HepG2 (cell line): ENCODE measurements around the gene COL9A3. TPM values are rescaled to one million over a fixed set of nuclear protein-coding genes. Genes with fewer than 3 reads are reported as not detected.

Experiments used
- DRAP1 ChIP-seq: IDR thresholded peaks from 2 replicates; pipeline ENCODE4 v1.6.1; 2016; ENCODE audit warnings: missing genetic modification reagents, missing compliant biosample characterization
- EP300 ChIP-seq, 3 experiments: sonication (generic) in 1 of 3; formaldehyde crosslinking in 1 of 3; IDR thresholded peaks; 2 replicates each; pipeline versions ENCODE4 v1.5.1 to v1.6.1; 2011 to 2020; ENCODE audit warnings: low read depth in 2 of 3, low read length in 2 of 3, borderline replicate concordance in 1 of 3, improper control_type of control experiment in 1 of 3, mild to moderate bottlenecking in 1 of 3, missing genetic modification reagents in 1 of 3, moderate library complexity in 1 of 3
- ERF ChIP-seq: IDR thresholded peaks from 2 replicates; pipeline ENCODE4 v1.6.1; 2018; ENCODE audit warnings: missing biosample characterization, missing genetic modification reagents
- EZH2 ChIP-seq: conservative IDR thresholded peaks from 2 replicates; pipeline ENCODE4 v1.6.1; 2012; ENCODE audit warnings: mild to moderate bottlenecking, low read depth, low read length, moderate library complexity
- HNRNPL ChIP-seq: fragments of 200-400 bp; formaldehyde crosslinking; IDR thresholded peaks from 2 replicates; pipeline ENCODE4 v1.6.1; 2017; ENCODE audit warnings: mild to moderate bottlenecking, low read depth, low read length
- KDM5B ChIP-seq: sonication (generic); formaldehyde crosslinking; IDR thresholded peaks from 2 replicates; pipeline ENCODE4 v1.4.0; 2020; ENCODE audit warnings: missing genetic modification reagents, mild to moderate bottlenecking, borderline replicate concordance
- POLR2AphosphoS5 ChIP-seq: IDR thresholded peaks from 2 replicates; pipeline ENCODE4 v1.6.1; 2012; ENCODE audit warnings: low read depth, low read length
- RXRB ChIP-seq: IDR thresholded peaks from 2 replicates; pipeline ENCODE4 v1.6.1; 2016; ENCODE audit warnings: borderline replicate concordance, missing genetic modification reagents, missing compliant biosample characterization
- SAP130 ChIP-seq: IDR thresholded peaks from 2 replicates; pipeline ENCODE4 v1.6.1; 2016; ENCODE audit warnings: low read depth
- SMAD1 ChIP-seq: sonication (generic); formaldehyde crosslinking; IDR thresholded peaks from 2 replicates; pipeline ENCODE4 v1.4.0; 2020; ENCODE audit warnings: missing genetic modification reagents, low read depth, mild to moderate bottlenecking, borderline replicate concordance
- SP2 ChIP-seq: sonication (generic); formaldehyde crosslinking; IDR thresholded peaks from 2 replicates; pipeline ENCODE4 v1.5.1; 2020; ENCODE audit warnings: mild to moderate bottlenecking, missing genetic modification reagents
- STAT5B ChIP-seq: sonication (generic); formaldehyde crosslinking; IDR thresholded peaks from 2 replicates; pipeline ENCODE4 v1.4.0; 2020; ENCODE audit warnings: missing genetic modification reagents
- TEAD3 ChIP-seq: optimal IDR thresholded peaks from 2 replicates; pipeline ENCODE3; 2016; ENCODE audit warnings: borderline replicate concordance
- ZBTB38 ChIP-seq: sonication (generic); formaldehyde crosslinking; IDR thresholded peaks from 2 replicates; pipeline ENCODE4 v1.5.1; 2020; ENCODE audit warnings: mild to moderate bottlenecking, missing genetic modification reagents
- ZFP62 ChIP-seq: sonication (generic); formaldehyde crosslinking; IDR thresholded peaks from 2 replicates; pipeline ENCODE4 v1.4.0; 2020; ENCODE audit warnings: missing genetic modification reagents
- ZKSCAN5 ChIP-seq: sonication (generic); formaldehyde crosslinking; IDR thresholded peaks from 2 replicates; pipeline ENCODE4 v1.5.1; 2020; ENCODE audit warnings: mild to moderate bottlenecking, missing genetic modification reagents
- ZNF124 ChIP-seq: sonication (generic); formaldehyde crosslinking; IDR thresholded peaks from 2 replicates; pipeline ENCODE4 v1.4.0; 2020; ENCODE audit warnings: missing genetic modification reagents
- ZNF225 ChIP-seq: sonication (generic); formaldehyde crosslinking; IDR thresholded peaks from 2 replicates; pipeline ENCODE4 v1.4.0; 2020; ENCODE audit warnings: mild to moderate bottlenecking, missing genetic modification reagents
- ZNF263 ChIP-seq: sonication (generic); formaldehyde crosslinking; IDR thresholded peaks from 2 replicates; pipeline ENCODE4 v1.4.0; 2020; ENCODE audit warnings: missing genetic modification reagents
- ZNF572 ChIP-seq: sonication (generic); formaldehyde crosslinking; IDR thresholded peaks from 2 replicates; pipeline ENCODE4 v1.5.1; 2020; ENCODE audit warnings: mild to moderate bottlenecking, missing genetic modification reagents
- ZNF607 ChIP-seq: sonication (generic); formaldehyde crosslinking; IDR thresholded peaks from 2 replicates; pipeline ENCODE4 v1.5.1; 2020; ENCODE audit warnings: missing genetic modification reagents, mild to moderate bottlenecking, borderline replicate concordance
- ZNF792 ChIP-seq: IDR thresholded peaks from 2 replicates; pipeline ENCODE4 v1.6.1; 2016
- polyA plus RNA-seq, 8 experiments: library from polyadenylated mRNA; depleted of rRNA in 3 of 8; stranded (reverse) in 7 of 8; unstranded in 1 of 8; fragments of >200 nt; fragmentation: Illumina TruSeq in 4 of 8; extraction: Trizol in 4 of 8; gene quantifications; 2 replicates each; pipeline versions ENCODE4 v1.2.1 to v1.2.3, GENCODE V29; 2011 to 2016; ENCODE audit warnings: low read depth in 4 of 8, missing spikeins in 1 of 8, mixed read lengths in 1 of 8; ENCODE audit not compliant: insufficient read depth in 1 of 8
- total RNA-seq, 5 experiments: library from RNA; depleted of rRNA; stranded (reverse); fragments of >200 nt; fragmentation: Illumina TruSeq; extraction: Trizol; gene quantifications; 2 replicates each; pipeline ENCODE4 v1.2.3, GENCODE V29; 2016; ENCODE audit warnings: low read depth in 1 of 5
- TF ChIP-seq, protein P1 (sequence below): IDR thresholded peaks from 2 replicates; pipeline ENCODE4 v1.6.1; 2018; ENCODE audit warnings: missing genetic modification reagents, mild to moderate bottlenecking, missing compliant biosample characterization
- TF ChIP-seq, protein P2 (sequence below): sonication (generic); formaldehyde crosslinking; IDR thresholded peaks from 2 replicates; pipeline ENCODE4 v1.9.0; 2021; ENCODE audit warnings: missing genetic modification reagents, borderline replicate concordance
- TF ChIP-seq, protein P3 (sequence below): sonication (generic); formaldehyde crosslinking; IDR thresholded peaks from 2 replicates; pipeline ENCODE4 v1.4.0; 2020; ENCODE audit warnings: low read depth, mild to moderate bottlenecking, missing genetic modification reagents

Gene COL9A3
- total and polyA plus RNA-seq, 2 of the 13 experiments (the other 11 are each of a cell fraction or from before 2014, with no cell fraction given): 155 to 204 TPM

DNA sequence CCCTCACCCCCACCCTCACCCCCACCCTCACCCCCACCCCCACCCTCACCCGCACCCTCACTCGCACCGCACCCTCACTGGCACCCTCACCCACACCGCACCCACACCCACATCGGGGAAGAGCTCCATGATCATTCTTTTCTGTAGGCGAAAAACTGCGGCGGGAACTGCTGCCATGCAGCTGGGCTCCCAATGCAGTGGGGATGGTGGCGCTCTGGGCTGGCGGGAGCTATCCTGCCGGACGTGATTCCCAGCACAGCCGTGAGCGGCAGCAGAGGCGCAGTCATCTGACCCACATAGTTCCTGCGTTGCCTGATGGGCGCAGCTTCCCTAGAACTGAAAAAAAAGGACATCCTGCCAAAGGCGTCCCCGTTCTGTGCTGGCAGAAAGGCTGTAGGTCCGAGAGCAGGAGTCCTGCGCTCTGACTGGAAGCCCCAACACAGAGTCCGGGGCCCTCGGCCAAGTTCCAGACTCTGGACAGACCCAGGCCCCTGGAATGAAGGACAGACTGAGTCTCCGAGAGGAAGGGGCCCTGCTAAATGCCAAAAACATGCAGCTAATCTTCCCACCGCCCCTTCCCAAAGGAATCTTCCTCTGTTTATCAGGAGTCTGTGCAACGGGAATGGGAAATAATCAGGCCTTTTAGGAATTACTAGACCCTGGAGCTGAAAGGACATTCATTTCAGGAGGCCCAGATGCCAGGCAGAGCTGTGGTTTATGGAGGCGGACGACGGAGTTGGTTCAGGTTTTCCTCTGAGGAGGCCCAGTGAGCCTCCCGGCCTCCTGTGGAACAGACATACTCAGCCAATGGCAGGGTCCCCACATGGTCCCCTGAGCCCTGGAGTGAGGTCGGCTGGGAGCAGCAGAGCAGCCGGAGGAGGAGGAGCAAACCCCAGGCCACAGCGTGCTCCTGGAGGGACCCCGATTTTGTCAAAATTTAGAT, 58.8 kb downstream of the COL9A3 start (continued):
- TF ChIP-seq TEAD3 (CRISPR knock-in tag) (peak; percentile 93), SP2 (CRISPR knock-in tag) (no peak), ZNF124 (peak; percentile 65), POLR2AphosphoS5 (peak; percentile 58), ZNF572 (CRISPR knock-in tag) (peak; percentile 83; the same call in 1 of the 2 replicates), EZH2 (no peak), EP300 (IDR thresholded peaks at IDR 0.05; ENCODE audit: low read depth in 2 of 2, low read length in 2 of 2) (peak in 1 of 2 experiments; percentile 57; a peak in 1 of 4 replicates), EP300 (CRISPR knock-in tag; IDR thresholded peaks at IDR 0.05; ENCODE audit: borderline replicate concordance) (no peak), ZNF225 (CRISPR knock-in tag) (no peak; the same call in 1 of the 2 replicates), ZKSCAN5 (no peak), SAP130 (CRISPR knock-in tag) (peak; percentile 87), RXRB (CRISPR knock-in tag) (peak; percentile 76), ERF (CRISPR knock-in tag) (peak; percentile 68), ZNF263 (CRISPR knock-in tag) (0 out of 2 replicates have a peak, but pooled peaks have one; percentile 22), STAT5B (no peak), SMAD1 (CRISPR knock-in tag) (no peak), ZFP62 (CRISPR knock-in tag) (no peak), DRAP1 (CRISPR knock-in tag) (peak; percentile 79), ZNF792 (CRISPR knock-in tag) (peak; percentile 47; the same call in 1 of the 2 replicates), HNRNPL (peak; percentile 96), ZBTB38 (CRISPR knock-in tag) (peak; percentile 83), KDM5B (peak; percentile 15; the same call in 1 of the 2 replicates), ZNF607 (peak; percentile 76)
- TF ChIP-seq, protein P1, sequence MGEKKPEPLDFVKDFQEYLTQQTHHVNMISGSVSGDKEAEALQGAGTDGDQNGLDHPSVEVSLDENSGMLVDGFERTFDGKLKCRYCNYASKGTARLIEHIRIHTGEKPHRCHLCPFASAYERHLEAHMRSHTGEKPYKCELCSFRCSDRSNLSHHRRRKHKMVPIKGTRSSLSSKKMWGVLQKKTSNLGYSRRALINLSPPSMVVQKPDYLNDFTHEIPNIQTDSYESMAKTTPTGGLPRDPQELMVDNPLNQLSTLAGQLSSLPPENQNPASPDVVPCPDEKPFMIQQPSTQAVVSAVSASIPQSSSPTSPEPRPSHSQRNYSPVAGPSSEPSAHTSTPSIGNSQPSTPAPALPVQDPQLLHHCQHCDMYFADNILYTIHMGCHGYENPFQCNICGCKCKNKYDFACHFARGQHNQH (CRISPR knock-in tag): peak; percentile 76; the same call in 1 of the 2 replicates
- TF ChIP-seq, protein P2, sequence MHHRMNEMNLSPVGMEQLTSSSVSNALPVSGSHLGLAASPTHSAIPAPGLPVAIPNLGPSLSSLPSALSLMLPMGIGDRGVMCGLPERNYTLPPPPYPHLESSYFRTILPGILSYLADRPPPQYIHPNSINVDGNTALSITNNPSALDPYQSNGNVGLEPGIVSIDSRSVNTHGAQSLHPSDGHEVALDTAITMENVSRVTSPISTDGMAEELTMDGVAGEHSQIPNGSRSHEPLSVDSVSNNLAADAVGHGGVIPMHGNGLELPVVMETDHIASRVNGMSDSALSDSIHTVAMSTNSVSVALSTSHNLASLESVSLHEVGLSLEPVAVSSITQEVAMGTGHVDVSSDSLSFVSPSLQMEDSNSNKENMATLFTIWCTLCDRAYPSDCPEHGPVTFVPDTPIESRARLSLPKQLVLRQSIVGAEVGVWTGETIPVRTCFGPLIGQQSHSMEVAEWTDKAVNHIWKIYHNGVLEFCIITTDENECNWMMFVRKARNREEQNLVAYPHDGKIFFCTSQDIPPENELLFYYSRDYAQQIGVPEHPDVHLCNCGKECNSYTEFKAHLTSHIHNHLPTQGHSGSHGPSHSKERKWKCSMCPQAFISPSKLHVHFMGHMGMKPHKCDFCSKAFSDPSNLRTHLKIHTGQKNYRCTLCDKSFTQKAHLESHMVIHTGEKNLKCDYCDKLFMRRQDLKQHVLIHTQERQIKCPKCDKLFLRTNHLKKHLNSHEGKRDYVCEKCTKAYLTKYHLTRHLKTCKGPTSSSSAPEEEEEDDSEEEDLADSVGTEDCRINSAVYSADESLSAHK (CRISPR knock-in tag): peak; percentile 54; the same call in 1 of the 2 replicates
- TF ChIP-seq, protein P3, sequence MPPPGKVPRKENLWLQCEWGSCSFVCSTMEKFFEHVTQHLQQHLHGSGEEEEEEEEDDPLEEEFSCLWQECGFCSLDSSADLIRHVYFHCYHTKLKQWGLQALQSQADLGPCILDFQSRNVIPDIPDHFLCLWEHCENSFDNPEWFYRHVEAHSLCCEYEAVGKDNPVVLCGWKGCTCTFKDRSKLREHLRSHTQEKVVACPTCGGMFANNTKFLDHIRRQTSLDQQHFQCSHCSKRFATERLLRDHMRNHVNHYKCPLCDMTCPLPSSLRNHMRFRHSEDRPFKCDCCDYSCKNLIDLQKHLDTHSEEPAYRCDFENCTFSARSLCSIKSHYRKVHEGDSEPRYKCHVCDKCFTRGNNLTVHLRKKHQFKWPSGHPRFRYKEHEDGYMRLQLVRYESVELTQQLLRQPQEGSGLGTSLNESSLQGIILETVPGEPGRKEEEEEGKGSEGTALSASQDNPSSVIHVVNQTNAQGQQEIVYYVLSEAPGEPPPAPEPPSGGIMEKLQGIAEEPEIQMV (CRISPR knock-in tag): peak; percentile 92
